Stimulated activated CD4-positive, alpha-beta T cell treated with anti-CD3 and anti-CD28 coated beads, TNF-alpha, amount 100 ng/mL, for 1 hour (primary cell): ENCODE data around the gene TSPAN33.
A peak's percentile ranks its signal among the peaks of the same experiment; 100 is the strongest.

Experiments used
- DNase-seq, 3 donors: peaks; one replicate each; pipeline ENCODE4 v3.0.0-alpha.2; 2020; ENCODE audit warnings: low read depth in 3 of 3, low spot score in 1 of 3

TSPAN33 gene

DNA sequence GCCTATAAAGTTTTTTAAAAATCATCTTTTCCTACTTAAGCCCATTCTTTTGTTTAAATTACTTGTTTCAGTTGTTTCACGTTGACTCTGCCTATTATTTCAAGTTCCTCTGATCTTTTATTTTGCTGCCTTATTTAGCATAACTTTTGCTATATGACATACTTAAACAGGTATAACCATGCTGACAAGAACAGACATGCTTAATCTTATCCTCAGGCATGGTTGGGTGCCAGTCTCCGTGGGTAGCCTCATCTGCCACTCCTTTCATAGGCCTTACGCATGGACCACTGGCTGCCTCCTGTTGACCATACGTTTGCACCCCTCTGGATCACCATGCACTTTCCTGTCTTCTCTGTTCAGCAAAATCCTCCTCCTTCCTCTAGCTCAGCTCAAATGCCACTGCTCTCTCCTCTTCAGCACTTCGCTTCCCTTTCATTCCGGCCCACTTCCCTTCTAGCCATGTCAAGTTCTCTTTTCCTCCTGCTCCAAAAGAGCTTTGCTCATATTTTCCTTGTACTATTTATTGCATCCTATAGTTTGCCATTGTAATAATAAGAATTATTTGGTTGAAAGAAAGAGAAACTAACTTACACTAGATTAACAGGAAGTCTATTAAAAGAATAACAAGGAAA is 10.0 kb upstream of the TSPAN33 start:
- no peak for DNase-seq

DNA sequence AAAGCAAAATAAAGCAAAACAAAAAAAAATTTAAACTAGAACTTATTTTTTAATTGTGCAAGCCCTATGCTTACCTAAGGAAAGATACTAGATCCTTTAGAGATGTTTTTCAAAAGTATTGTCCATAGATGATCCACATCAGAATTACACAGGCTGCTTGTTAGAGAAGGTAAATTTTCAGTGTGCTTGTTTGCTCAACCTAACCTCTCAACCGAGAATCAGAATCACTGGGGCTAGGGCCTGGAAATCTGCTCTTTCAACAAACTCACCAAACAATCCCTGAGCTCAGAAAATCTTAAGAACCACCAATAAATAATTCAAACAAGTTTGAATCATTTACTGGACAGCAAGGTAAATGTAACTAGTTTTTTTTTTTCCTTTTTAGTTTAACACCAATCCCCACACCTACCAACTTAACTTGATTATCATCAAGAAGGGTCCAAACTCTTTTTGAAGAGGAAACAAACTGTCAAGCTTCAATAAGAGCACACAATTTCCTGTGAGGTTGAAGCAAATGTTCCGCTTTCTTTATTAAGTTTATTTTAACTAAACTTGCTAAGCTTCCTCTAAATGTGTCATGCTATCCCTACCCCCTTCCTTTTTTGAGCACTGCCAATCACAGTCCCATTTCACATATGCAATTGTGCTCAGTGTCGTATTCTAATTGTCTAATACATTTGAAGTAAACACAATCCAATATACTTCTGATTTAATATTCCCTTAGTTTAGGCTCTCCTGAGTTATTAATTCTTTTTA is 7.4 kb upstream of the TSPAN33 start:
- no peak for DNase-seq

DNA sequence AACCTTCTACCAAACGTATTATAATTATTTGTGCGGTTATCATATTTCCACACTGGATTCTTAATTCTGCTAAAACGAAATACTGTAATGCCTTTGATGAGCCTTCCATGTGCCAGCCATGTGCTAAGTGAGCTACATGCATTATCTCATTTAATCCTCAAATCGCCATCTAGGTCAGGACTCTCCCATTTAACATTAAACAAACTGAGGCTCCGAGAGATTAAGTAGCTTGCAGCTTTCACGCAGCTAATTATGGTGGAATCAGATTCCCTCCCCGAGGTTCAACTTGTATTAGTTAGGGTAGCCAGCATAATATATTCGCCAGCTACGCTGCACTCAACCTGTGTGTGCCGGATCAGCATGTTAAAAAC is 798 bp upstream of the TSPAN33 start:
- no peak for DNase-seq

DNA sequence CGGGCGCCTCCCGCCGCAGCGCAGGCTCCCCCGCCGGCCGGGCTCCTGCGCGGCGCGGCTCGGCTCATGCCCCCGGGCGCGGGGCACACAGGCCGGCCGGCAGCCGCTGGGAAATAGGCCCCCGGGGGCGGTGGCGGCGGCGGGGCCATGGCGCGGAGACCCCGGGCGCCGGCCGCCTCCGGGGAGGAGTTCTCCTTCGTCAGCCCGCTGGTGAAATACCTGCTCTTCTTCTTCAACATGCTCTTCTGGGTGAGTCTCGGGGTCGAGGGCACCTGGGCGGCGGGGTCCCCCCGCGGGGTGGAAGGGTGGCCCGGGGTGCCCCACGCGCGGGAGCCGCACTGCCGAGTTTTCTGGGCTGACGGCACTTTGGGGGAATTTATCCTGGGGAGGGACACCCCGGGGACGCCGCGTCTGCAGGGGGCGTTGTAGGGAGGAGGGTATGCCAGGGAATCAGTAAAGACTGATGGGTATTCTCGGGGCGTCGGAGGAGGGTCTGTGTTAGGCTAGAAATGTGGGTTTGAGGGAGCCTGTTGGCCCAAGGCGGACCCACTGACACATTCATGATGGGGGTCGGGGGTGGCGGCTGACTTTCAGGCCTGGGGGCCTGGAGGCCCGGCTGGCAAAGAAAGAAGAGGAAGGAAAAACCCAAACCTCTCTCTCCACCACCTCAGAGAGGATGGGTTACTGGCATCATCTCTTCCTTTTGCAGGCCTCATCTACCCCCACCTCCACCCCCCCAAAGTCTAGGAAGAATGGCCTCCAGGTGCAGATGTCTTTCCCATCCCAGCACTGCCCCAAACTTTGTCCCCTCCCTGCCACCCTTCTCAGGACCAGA is 544 bp downstream of the TSPAN33 start:
- no peak for DNase-seq

DNA sequence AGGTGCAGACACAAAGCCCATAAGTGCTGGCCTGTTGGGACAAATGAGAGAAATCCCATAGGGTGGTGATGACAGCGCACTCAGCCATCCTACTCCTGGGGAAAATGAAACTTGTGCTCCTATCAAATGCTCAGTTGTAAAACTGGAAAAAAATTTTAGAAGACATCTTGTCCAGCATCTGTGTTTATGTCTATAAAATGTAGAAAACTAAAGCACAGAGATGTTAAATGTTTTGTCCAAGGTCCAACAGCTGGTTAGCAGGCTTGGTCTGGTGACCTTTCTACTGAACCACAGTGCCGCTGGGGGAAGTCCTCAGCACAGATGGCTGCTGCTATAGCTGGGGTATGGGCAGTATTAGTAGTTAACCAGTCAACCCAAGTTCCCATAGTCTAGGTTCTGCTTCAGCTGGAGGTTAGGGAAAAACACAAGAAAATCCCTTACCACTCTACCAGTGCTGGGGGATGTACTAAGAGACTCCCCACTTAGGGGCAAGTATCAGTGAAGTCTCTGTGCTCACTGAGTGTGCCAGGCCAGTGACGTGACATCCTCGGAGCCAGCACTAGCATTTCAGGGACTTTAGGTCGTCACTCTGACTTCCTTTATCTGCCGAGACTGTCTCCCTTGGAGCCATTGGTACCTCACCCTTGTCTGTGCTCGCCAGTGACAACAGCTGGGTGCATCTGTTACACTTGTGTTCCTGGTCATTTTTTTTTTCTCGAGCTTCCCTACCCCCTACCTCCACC is 1.9 kb downstream of the TSPAN33 start:
- no peak for DNase-seq

DNA sequence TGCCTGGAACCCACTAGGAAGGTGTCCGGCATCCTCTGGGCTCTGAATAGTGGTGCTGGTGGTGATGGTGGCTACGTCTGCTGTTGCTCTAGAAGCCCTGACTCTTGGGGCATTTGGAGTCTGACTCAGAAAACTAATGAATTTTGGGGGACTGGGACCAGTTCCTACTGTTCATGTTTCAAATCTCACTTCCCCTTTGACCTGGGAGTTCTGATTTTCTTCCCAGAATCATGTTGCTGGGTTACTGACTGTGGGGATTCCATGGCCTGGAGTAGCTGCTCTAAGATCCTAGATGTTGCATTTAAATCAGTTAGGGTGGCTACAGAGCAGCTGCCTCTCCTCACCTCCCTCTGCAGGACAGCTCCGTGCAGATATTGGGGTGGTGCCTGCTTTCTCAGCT is 3.2 kb downstream of the TSPAN33 start:
- DNase-seq = no peak

DNA sequence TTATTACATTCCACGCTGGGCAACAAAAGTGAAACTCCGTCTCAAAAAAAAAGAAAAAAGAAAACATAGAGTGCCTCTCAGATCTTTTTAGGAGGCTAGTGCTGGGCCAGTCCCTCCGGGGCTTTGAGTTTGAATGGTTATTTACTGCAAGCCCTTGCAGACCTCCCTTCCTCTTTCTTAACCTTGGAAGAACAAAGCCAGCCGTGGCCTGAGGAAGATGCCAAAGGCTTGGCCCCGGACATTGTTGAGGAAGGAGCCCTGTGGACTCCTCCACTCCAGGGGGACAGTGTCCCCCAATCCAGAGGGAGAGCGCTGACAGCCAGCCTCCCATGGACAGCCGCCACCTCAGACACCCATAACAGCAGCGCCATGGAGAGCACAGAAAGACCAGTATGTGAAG is 5.0 kb downstream of the TSPAN33 start:
- no peak for DNase-seq

DNA sequence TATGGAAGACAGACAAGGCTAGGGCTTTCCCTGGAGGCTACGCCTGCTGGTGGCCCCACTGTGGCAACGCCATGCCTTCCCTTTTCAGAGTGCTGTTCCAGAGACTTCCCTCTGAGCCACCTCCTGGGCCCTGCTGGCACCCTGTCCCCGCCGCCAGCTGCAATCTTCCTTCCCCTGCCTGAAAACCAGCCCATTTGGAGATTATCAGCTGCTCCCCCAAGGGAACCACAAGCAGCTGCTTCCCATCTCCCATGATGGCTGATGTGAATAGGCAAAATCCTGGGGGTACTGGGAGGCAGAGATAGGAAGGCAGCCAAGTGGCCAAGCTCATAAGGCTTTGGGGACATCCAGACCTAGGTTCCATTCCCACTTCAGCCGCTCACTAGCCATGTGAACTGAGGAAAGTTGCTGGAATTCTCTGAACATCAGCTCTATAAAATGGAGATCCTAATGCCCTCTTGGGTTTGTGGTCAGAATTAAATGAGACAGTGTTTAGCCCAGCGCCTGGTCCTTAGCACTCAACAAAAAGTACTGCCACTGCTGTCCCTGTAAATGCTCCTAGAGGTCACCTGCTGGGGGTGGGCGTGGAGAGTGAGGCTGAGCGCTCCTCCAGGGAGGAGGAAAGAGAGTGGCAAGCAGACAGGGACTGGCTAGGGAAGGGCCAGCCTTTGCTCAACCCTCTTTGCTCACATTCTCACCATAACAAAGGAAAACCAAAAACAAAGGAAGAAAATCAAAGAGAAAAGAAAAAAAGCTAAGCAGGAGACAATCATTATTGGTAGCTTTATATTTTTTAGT is 5.9 kb downstream of the TSPAN33 start:
- DNase-seq = no peak

DNA sequence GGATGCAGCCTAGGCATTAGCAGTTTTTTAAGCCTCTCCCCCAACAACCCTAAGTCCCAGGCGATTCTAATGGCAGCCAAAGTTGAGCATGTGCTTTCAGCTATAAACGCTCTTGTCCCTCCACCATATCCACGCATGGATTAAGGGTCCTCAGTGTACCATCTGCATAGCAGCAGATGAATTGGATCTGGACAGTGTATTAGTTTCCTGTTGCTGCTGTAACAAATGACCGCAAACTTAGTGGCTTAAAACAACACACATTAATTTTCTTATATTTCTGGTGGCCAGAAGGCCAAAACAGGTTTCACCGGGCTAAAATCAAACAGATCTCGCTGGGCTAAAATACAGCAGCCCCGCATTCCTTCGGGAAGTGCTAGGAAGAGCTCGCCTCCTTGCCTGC is 13.1 kb downstream of the TSPAN33 start:
- DNase-seq = no peak

DNA sequence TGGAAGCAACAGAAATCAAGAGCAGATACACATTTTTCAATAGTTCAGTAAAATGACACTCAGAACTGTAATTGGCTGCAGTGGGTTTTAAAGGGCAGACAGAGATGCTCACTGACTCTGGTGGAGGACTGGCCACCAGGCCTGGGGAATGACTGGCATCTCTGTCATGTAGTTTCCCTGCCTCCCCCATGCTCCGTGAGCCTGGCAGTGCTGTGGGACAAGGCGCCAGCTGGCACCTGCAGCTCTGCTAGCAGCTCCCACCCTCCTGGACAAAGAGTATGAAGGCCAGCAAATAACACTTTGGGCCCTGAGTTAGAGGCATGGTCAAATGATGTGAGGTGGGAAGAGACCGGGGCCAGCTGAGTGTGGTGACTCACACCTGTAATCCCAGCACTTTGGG is 15.0 kb downstream of the TSPAN33 start:
- no peak for DNase-seq

DNA sequence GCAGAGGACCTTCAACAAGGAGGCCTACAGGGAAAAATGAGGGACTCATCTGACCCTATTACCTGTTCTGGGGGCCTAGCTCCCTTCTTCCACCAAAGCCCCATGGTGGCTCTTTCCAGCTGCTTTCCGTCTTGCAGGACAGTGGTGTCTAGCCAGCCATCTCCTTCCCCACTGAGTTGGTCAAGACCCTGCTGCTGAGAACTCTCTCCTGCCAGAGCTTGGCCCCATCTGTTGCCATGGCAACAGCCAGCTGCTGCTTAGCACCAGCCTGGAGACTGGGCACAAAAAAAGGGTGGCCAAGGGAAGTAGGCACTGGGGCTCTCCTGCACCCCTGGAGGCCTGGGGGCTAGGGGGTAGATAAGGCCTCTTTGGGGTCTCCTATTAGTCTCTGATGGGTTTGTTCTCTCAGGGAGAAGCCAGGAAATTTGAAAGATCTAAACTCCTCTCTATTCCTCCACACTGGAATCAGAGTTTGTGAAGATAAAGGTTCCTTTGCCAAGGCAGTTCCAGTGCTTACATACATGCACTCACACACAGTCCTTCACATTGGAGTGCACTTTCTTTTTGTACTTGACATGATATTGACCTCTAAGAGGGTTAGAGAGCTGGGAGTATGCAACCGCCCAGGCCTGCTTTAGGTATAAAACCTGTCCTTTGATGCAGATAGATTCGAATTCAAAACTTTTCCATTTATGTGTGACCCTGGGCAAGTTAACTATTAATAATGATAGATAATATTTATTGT is 15.8 kb downstream of the TSPAN33 start:
- DNase-seq = no peak

GRCh38 chr7:129161524-129162225 is 17.2 kb downstream of the TSPAN33 start:
- DNase-seq = no peak

GRCh38 chr7:129162732-129163131 is 18.2 kb downstream of the TSPAN33 start:
- DNase-seq = no peak

GRCh38 chr7:129163875-129164544 is 19.5 kb downstream of the TSPAN33 start:
- DNase-seq = no peak

DNA sequence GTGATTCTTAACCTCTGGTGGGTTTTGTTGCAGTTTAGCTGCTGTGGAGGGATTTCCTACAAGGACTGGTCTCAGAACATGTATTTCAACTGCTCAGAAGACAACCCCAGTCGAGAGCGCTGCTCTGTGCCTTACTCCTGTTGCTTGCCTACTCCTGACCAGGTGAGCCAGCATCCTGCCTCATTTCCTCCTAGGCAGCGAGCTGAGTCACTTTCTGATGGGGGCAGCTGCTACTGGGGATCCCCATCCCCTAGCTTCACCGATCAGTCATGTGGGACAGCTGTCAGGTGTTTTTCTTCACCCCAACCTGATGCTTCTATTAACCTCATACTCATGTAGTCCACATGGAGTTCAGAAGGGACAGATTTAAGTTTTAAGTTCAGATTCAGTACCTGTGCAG is 22.2 kb downstream of the TSPAN33 start:
- no peak for DNase-seq

DNA sequence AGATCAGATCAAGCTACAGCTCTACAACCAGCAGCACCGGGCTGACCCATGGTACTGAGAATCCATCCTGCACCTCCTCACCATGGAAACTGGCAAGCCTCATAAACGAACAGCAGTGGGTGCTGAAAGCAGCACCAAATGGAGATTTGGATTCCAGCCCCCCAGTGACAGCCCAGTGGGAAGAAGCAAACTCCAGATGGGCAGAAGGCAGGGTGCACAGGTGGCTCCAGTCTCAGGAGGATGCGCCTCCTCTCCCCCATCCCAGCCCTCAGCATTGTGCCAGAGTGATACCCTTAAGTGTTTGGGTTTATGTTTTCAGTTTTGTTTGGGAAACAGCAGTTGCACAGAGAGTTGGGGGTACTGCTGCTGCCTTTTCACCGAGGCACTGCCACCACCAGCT is 23.3 kb downstream of the TSPAN33 start:
- no peak for DNase-seq

DNA sequence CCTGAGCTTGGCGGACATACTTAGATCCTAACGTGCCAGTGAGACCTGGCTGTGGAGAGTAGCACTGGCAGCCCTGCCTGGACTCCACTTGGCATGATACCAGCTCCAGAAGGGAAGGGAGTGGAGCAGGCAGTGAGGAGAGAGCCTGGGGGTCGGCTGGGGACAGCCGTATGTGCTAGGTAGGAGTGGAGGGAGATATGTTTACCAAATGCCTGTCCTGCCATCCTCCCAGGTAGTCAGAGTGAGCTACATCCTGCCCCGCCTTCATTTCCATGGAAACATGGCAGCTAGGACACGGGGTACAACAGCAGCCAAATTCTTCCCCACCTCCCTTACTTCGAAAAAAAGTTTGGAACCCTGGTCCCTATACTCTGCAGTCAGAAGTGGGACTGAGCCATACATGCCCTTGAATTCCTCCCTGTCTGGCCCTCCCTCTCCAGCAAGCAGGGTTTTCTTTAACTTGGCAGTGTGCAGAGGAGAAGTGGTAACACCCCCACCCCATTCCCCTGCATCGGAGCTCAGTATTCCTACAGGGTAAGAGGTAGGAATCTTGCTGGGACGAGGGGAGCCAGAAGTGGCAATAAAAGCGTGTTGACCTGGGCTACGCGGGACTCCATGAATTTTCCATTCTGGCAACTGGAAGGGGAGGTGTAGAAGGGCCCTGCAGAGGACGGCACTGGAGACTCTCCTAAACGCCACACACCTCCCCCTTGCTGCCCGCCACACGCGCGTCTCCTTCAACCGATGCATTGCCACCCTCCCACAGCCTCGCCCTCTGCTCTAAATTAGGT is 23.9 kb downstream of the TSPAN33 start:
- no peak for DNase-seq

GRCh38 chr7:129169171-129169671 is 24.7 kb downstream of the TSPAN33 start:
- DNase-seq = peak in 1 of 3 donors; percentile 33
